Nephron (organoid): ENCODE results near the gene CYP11A1.

ENCODE experiments used
- H3K27ac Mint-ChIP-seq, 3 experiments: 2 replicates each; pipeline ENCODE4 v1.8.0; 2020; ENCODE audit warnings: mixed read lengths in 3 of 3, mild to moderate bottlenecking in 2 of 3, moderate library complexity in 1 of 3
- H3K27me3 Mint-ChIP-seq: 2 replicates; pipeline ENCODE4 v1.8.0; 2021; ENCODE audit warnings: low read depth, mild to moderate bottlenecking, moderate library complexity, mixed read lengths
- H3K36me3 Mint-ChIP-seq: 2 replicates; pipeline ENCODE4 v1.8.0; 2020; ENCODE audit warnings: low read depth, mixed read lengths
- H3K4me1 Mint-ChIP-seq: 2 replicates; pipeline ENCODE4 v1.8.0; 2020; ENCODE audit warnings: mixed read lengths
- H3K4me3 Mint-ChIP-seq, 3 experiments: 2 replicates each; pipeline ENCODE4 v1.8.0; 2020; ENCODE audit warnings: mild to moderate bottlenecking in 3 of 3, mixed read lengths in 3 of 3, moderate library complexity in 2 of 3
- H3K9me3 Mint-ChIP-seq: 2 replicates; pipeline ENCODE4 v1.8.0; 2020; ENCODE audit warnings: mixed read lengths
- CTCF ChIP-seq, 3 experiments: fragments of 200-600 bp; sonication (generic); IDR thresholded peaks; one replicate each; pipeline ENCODE4 v1.5.0; 2021; ENCODE audit warnings: antibody characterized with exemption in 3 of 3; ENCODE audit not compliant: unreplicated experiment in 3 of 3

The CYP11A1 gene

GRCh38 chr15:74324714-74325113, 42.7 kb downstream of the CYP11A1 start:
- peaks cover 9% of the 10 kb centered on the region for H3K4me1 Mint-ChIP-seq
- H3K9me3 Mint-ChIP-seq: no peaks in the 10 kb centered on the region
- peaks cover 9% of the 10 kb centered on the region for H3K27me3 Mint-ChIP-seq
- H3K36me3 Mint-ChIP-seq: no peaks in the 10 kb centered on the region
- H3K27ac Mint-ChIP-seq: no peak overlapping the region
- H3K4me3 Mint-ChIP-seq: no peak overlapping the region
- TF ChIP-seq CTCF (IDR thresholded peaks at IDR 0.05; ENCODE audit: unreplicated experiment in 3 of 3): no peak

- Mint-ChIP-seq H3K27ac (peak overlapping the region in 1 of 3 experiments; percentile 47), H3K9me3 (no peaks in the 10 kb centered on the region), H3K4me1 (peaks cover 14% of the 10 kb centered on the region), H3K27me3 (peaks cover 9% of the 10 kb centered on the region), H3K36me3 (no peaks in the 10 kb centered on the region), H3K4me3 (no peak overlapping the region)
- peak; percentile 91 for TF ChIP-seq CTCF (IDR thresholded peaks at IDR 0.05; ENCODE audit: unreplicated experiment in 3 of 3)
Measured at GRCh38 chr15:74322558-74323180, 44.8 kb downstream of the CYP11A1 start.

- peaks cover 6% of the 10 kb centered on the region for H3K27me3 Mint-ChIP-seq
- H3K4me3 Mint-ChIP-seq: peak overlapping the region in 1 of 3 experiments; percentile 60
- peak overlapping the region; percentile 92 to 95 (median 94) for H3K27ac Mint-ChIP-seq
Measured at GRCh38 chr15:74320352-74321247, 46.8 kb downstream of the CYP11A1 start.

GRCh38 chr15:74319596-74320351, 47.7 kb downstream of the CYP11A1 start:
- Mint-ChIP-seq H3K4me3 (no peak overlapping the region), H3K27me3 (peaks cover 6% of the 10 kb centered on the region), H3K27ac (peak overlapping the region; percentile 62 to 94 (median 76)), H3K4me1 (peaks cover 41% of the 10 kb centered on the region), H3K36me3 (no peaks in the 10 kb centered on the region), H3K9me3 (no peaks in the 10 kb centered on the region)
- TF ChIP-seq CTCF (IDR thresholded peaks at IDR 0.05; ENCODE audit: unreplicated experiment in 3 of 3): no peak

More at GRCh38 chr15:74320352-74321247, 46.8 kb downstream of the CYP11A1 start:
- H3K9me3 Mint-ChIP-seq: no peaks in the 10 kb centered on the region
- no peaks in the 10 kb centered on the region for H3K36me3 Mint-ChIP-seq
- peak; percentile 49 to 63 (median 59) for TF ChIP-seq CTCF (IDR thresholded peaks at IDR 0.05; ENCODE audit: unreplicated experiment in 3 of 3)
- peaks cover 33% of the 10 kb centered on the region for H3K4me1 Mint-ChIP-seq

GRCh38 chr15:74319138-74319460, 48.3 kb downstream of the CYP11A1 start:
- Mint-ChIP-seq H3K27me3 (peaks cover 6% of the 10 kb centered on the region), H3K4me3 (no peak overlapping the region), H3K36me3 (no peaks in the 10 kb centered on the region), H3K27ac (peak overlapping the region; percentile 63 to 95 (median 94)), H3K4me1 (peaks cover 43% of the 10 kb centered on the region), H3K9me3 (no peaks in the 10 kb centered on the region)
- no peak for TF ChIP-seq CTCF (IDR thresholded peaks at IDR 0.05; ENCODE audit: unreplicated experiment in 3 of 3)
